Keratinocyte (primary cell): ENCODE results near the gene RNF8. TPM values are rescaled to one million over a fixed set of nuclear protein-coding genes. Genes with fewer than 3 reads are reported as not detected.

Experiments
- DNase-seq: peaks from one replicate; pipeline ENCODE4 v3.0.0-alpha.2; 2011; ENCODE audit warnings: low read depth, missing footprints, low spot score
- FAIRE-seq: peaks from 2 replicates; lab custom pipeline; 2011; peaks lifted over from hg19 to GRCh38; lab: Jason Lieb, UNC
- H2AFZ ChIP-seq: 2 replicates; pipeline ENCODE4 v1.6.0; 2012; ENCODE audit warnings: low read length, control low read depth, inconsistent platforms; ENCODE audit not compliant: control insufficient read depth
- H3K27ac ChIP-seq: 2 replicates; pipeline ENCODE4 v1.5.1; 2011; ENCODE audit warnings: low read length; ENCODE audit not compliant: control insufficient read depth, insufficient read depth
- H3K27me3 ChIP-seq: 3 replicates; pipeline ENCODE4 v1.6.0; 2011; ENCODE audit warnings: low read length; ENCODE audit not compliant: control insufficient read depth, insufficient read depth; ENCODE audit errors: extremely low read depth
- H3K36me3 ChIP-seq, 2 experiments: 2 replicates in 1 of 2; 3 replicates in 1 of 2; pipeline ENCODE4 v1.5.1; 2011; ENCODE audit warnings: low read length in 2 of 2, mild to moderate bottlenecking in 1 of 2; ENCODE audit not compliant: control insufficient read depth in 2 of 2, insufficient read depth in 2 of 2; ENCODE audit errors: extremely low read depth in 1 of 2
- H3K4me1 ChIP-seq: 3 replicates; pipeline ENCODE4 v1.5.1; 2011; ENCODE audit warnings: low read length; ENCODE audit not compliant: control insufficient read depth, insufficient read depth; ENCODE audit errors: extremely low read depth
- H3K4me2 ChIP-seq: 3 replicates; pipeline ENCODE4 v1.6.0; 2011; ENCODE audit warnings: low read depth, low read length; ENCODE audit not compliant: control insufficient read depth, insufficient read depth; ENCODE audit errors: extremely low read depth
- H3K4me3 ChIP-seq, 3 experiments: fragments of 200-600 bp in 1 of 3; sonication (generic) in 1 of 3; 2 replicates in 2 of 3; 3 replicates in 1 of 3; pipeline ENCODE4 v1.5.1; 2011 to 2016; ENCODE audit warnings: low read length in 3 of 3, mild to moderate bottlenecking in 3 of 3, control low read depth in 2 of 3, inconsistent platforms in 1 of 3, low read depth in 1 of 3, mixed read lengths in 1 of 3, mixed run types in 1 of 3, moderate library complexity in 1 of 3; ENCODE audit not compliant: control insufficient read depth in 2 of 3, insufficient read depth in 2 of 3; ENCODE audit errors: extremely low read depth in 1 of 3
- H3K79me2 ChIP-seq: 2 replicates; pipeline ENCODE4 v1.6.0; 2012; ENCODE audit warnings: low read length; ENCODE audit not compliant: control insufficient read depth, insufficient read depth
- H3K9ac ChIP-seq: 3 replicates; pipeline ENCODE4 v1.6.0; 2011; ENCODE audit warnings: low read length; ENCODE audit not compliant: control insufficient read depth, insufficient read depth; ENCODE audit errors: extremely low read depth
- H3K9me1 ChIP-seq: 3 replicates; pipeline ENCODE4 v1.6.0; 2011; ENCODE audit warnings: low read length; ENCODE audit not compliant: control insufficient read depth, insufficient read depth; ENCODE audit errors: extremely low read depth
- H3K9me3 ChIP-seq: 2 replicates; pipeline ENCODE4 v1.5.1; 2012; ENCODE audit warnings: low read depth, low read length; ENCODE audit not compliant: control insufficient read depth
- H4K20me1 ChIP-seq: 3 replicates; pipeline ENCODE4 v1.6.0; 2011; ENCODE audit warnings: low read length; ENCODE audit not compliant: control insufficient read depth, insufficient read depth; ENCODE audit errors: extremely low read depth
- CTCF ChIP-seq, 3 experiments: IDR thresholded peaks in 1 of 3; conservative IDR thresholded peaks in 1 of 3; optimal IDR thresholded peaks in 1 of 3; 2 replicates in 2 of 3; 3 replicates in 1 of 3; pipeline versions ENCODE3 to v1.5.1; 2011; ENCODE audit warnings: low read length in 3 of 3, mild to moderate bottlenecking in 3 of 3, moderate library complexity in 2 of 3, control low read depth in 1 of 3, inconsistent platforms in 1 of 3; ENCODE audit not compliant: insufficient read depth in 2 of 3; ENCODE audit errors: extremely low read depth in 1 of 3
- EZH2 ChIP-seq: IDR thresholded peaks from one replicate; pipeline ENCODE4 v1.6.1; 2012; ENCODE audit warnings: inconsistent platforms, mild to moderate bottlenecking, low read length, moderate library complexity
- dilution Hi-C: fragments of 300-500 bp; cut with MboI; formaldehyde crosslinking; loops from one replicate; pipeline ENCODE4 v1.7.0; 2020; ENCODE audit warnings: low sequenced_read_pairs; ENCODE audit not compliant: extremely low pct_ligation_motif_present
- polyA plus RNA-seq, 5 experiments: library from polyadenylated mRNA; depleted of rRNA in 3 of 5; stranded (reverse) in 3 of 5; stranded (forward) in 1 of 5; unstranded in 1 of 5; fragments of >200 nt; gene quantifications; 1 replicate in 1 of 5; 2 replicates in 3 of 5; 3 replicates in 1 of 5; pipeline versions ENCODE4 v1.2.1 to v1.2.3, GENCODE V29; 2011 to 2012; ENCODE audit warnings: missing spikeins in 2 of 5, low read depth in 1 of 5, low replicate concordance in 1 of 5

Gene RNF8
- polyA plus RNA-seq, 1 donor (not counting 4 experiments of a cell fraction or from before 2014, with no cell fraction given): 34.5 TPM

GRCh38 chr6:37354526-37355384 is 972 bp downstream of the RNF8 start:
- Histone ChIP-seq H3K36me3 (no peaks in the 10 kb centered on the region), H3K4me3 (peak overlapping the region; percentile 89 to 98 (median 97)), H3K9ac (peak overlapping the region; percentile 87), H3K4me1 (peaks cover 12% of the 10 kb centered on the region), H3K9me1 (no peaks in the 10 kb centered on the region), H4K20me1 (no peaks in the 10 kb centered on the region), H3K27me3 (no peaks in the 10 kb centered on the region), H3K4me2 (peak overlapping the region; percentile 100), H3K9me3 (no peaks in the 10 kb centered on the region), H3K27ac (peak overlapping the region; percentile 66), H2AFZ (peak overlapping the region; percentile 94), H3K79me2 (peaks cover 54% of the 10 kb centered on the region)
- dilution Hi-C loops: no loop called here
- TF ChIP-seq EZH2 (no peak), CTCF (optimal IDR thresholded peaks at IDR 0.05 in 1 of 3, IDR thresholded peaks at IDR 0.05 in 1 of 3, conservative IDR thresholded peaks at IDR 0.05 in 1 of 3; ENCODE audit: extremely low read depth in 1 of 3, insufficient read depth in 2 of 3, low read length in 3 of 3) (no peak)
- DNase-seq: no peak
- FAIRE-seq: no peak

GRCh38 chr6:37357288-37357687 is 3.5 kb downstream of the RNF8 start:
- no peak overlapping the region for H3K9ac ChIP-seq
- H3K79me2 ChIP-seq: peaks cover 54% of the 10 kb centered on the region
- H3K4me2 ChIP-seq: no peak overlapping the region
- H4K20me1 ChIP-seq: no peaks in the 10 kb centered on the region
- no peaks in the 10 kb centered on the region for H3K27me3 ChIP-seq
- DNase-seq (no peak), FAIRE-seq (no peak)
- H3K27ac ChIP-seq: no peak overlapping the region
- H3K9me1 ChIP-seq: no peaks in the 10 kb centered on the region
- TF ChIP-seq CTCF (optimal IDR thresholded peaks at IDR 0.05 in 1 of 3, IDR thresholded peaks at IDR 0.05 in 1 of 3, conservative IDR thresholded peaks at IDR 0.05 in 1 of 3; ENCODE audit: extremely low read depth in 1 of 3, insufficient read depth in 2 of 3, low read length in 3 of 3) (no peak), EZH2 (no peak)
- peaks cover 7 to 12% of the 10 kb centered on the region in 2 experiments for H3K36me3 ChIP-seq
- H3K4me3 ChIP-seq: no peak overlapping the region
- dilution Hi-C loops: no loop called here
- H3K9me3 ChIP-seq: no peaks in the 10 kb centered on the region
- H3K4me1 ChIP-seq: peaks cover 12% of the 10 kb centered on the region
- H2AFZ ChIP-seq: no peak overlapping the region
